Thoracic aorta (tissue), 2 donors: Measurements from ENCODE around the gene TENM3. TPM values are rescaled to one million over a fixed set of nuclear protein-coding genes. Genes with fewer than 3 reads are reported as not detected.

Source experiments
- ATAC-seq: fragments of 150-250 bp; one replicate; pipeline ENCODE4 v1.8.0; 2017; ENCODE audit warnings: low read depth; ENCODE audit not compliant: insufficient number of reproducible peaks, low FRiP score
- DNase-seq: peaks from one replicate; pipeline ENCODE4 v3.0.0-alpha.2; 2020; ENCODE audit warnings: low spot score
- H3K27ac ChIP-seq, 2 donors: fragments of 200-600 bp; sonication (generic); 1 replicate in 1 of 2; 2 replicates in 1 of 2; pipeline ENCODE4 v1.5.1; 2016; ENCODE audit warnings: mild to moderate bottlenecking in 2 of 2, moderate library complexity in 2 of 2
- H3K27me3 ChIP-seq: fragments of 200-600 bp; sonication (generic); replicated peaks from 2 replicates; pipeline ENCODE4 v1.6.0; 2016; ENCODE audit warnings: mild to moderate bottlenecking; ENCODE audit not compliant: insufficient read depth
- H3K36me3 ChIP-seq: fragments of 200-600 bp; sonication (generic); one replicate; pipeline ENCODE4 v1.5.1; 2016
- H3K4me1 ChIP-seq, 2 donors: fragments of 200-600 bp; sonication (generic); 1 replicate in 1 of 2; 2 replicates in 1 of 2; pipeline versions ENCODE4 v1.5.1 to v1.6.0; 2016; ENCODE audit warnings: low read depth in 2 of 2, mild to moderate bottlenecking in 1 of 2; ENCODE audit not compliant: control insufficient read depth in 1 of 2
- H3K4me3 ChIP-seq: fragments of 200-600 bp; sonication (generic); 2 replicates; pipeline ENCODE4 v1.5.1; 2016; ENCODE audit warnings: mild to moderate bottlenecking
- H3K9me3 ChIP-seq: fragments of 200-600 bp; sonication (generic); 2 replicates; pipeline ENCODE4 v1.5.1; 2016
- CTCF ChIP-seq: fragments of 200-600 bp; sonication (generic); IDR thresholded peaks from one replicate; pipeline ENCODE4 v1.5.1; 2019; ENCODE audit warnings: antibody characterized with exemption
- total RNA-seq, 2 donors: library from RNA; depleted of rRNA; stranded (reverse); fragments of >200 nt; gene quantifications; one replicate each; pipeline versions ENCODE4 v1.1.0 to v1.2.3, GENCODE V29; 2016

TENM3 gene
- total RNA-seq, 2 donors from 2014 or later = 0.68 to 8.0 TPM

GRCh38 chr4:182426901-182427300, 183.7 kb downstream of the TENM3 start:
- H3K36me3 ChIP-seq = no peaks in the 10 kb centered on the region
- ATAC-seq (no peak), DNase-seq (no peak)
- H3K27ac ChIP-seq = no peak overlapping the region
- H3K9me3 ChIP-seq = no peaks in the 10 kb centered on the region
- no peak for TF ChIP-seq CTCF
- no peaks in the 10 kb centered on the region for H3K27me3 ChIP-seq
- H3K4me1 ChIP-seq = no peaks in the 10 kb centered on the region
- no peak overlapping the region for H3K4me3 ChIP-seq

- TF ChIP-seq CTCF = no peak
- DNase-seq (no peak), ATAC-seq (no peak)
- Histone ChIP-seq H3K36me3 (no peaks in the 10 kb centered on the region), H3K4me3 (no peak overlapping the region), H3K27me3 (no peaks in the 10 kb centered on the region), H3K4me1 (no peaks in the 10 kb centered on the region), H3K9me3 (no peaks in the 10 kb centered on the region), H3K27ac (no peak overlapping the region)
Measured at GRCh38 chr4:182427554-182427953, 184.4 kb downstream of the TENM3 start.

GRCh38 chr4:182429896-182430295, 186.7 kb downstream of the TENM3 start:
- H3K36me3 ChIP-seq = no peaks in the 10 kb centered on the region
- H3K27me3 ChIP-seq = no peaks in the 10 kb centered on the region
- no peaks in the 10 kb centered on the region for H3K9me3 ChIP-seq
- no peak for TF ChIP-seq CTCF
- H3K4me3 ChIP-seq = no peak overlapping the region
- DNase-seq (no peak), ATAC-seq (no peak)
- no peak overlapping the region for H3K27ac ChIP-seq
- H3K4me1 ChIP-seq = no peaks in the 10 kb centered on the region

- Histone ChIP-seq H3K4me1 (no peaks in the 10 kb centered on the region), H3K27me3 (no peaks in the 10 kb centered on the region), H3K9me3 (no peaks in the 10 kb centered on the region), H3K27ac (no peak overlapping the region), H3K36me3 (no peaks in the 10 kb centered on the region), H3K4me3 (no peak overlapping the region)
- no peak for DNase-seq
- no peak for ATAC-seq
- TF ChIP-seq CTCF = no peak
Measured at GRCh38 chr4:182432819-182433218, 189.6 kb downstream of the TENM3 start.

GRCh38 chr4:182434720-182435119, 191.5 kb downstream of the TENM3 start:
- no peak for ATAC-seq
- Histone ChIP-seq H3K27ac (no peak overlapping the region), H3K27me3 (no peaks in the 10 kb centered on the region), H3K9me3 (no peaks in the 10 kb centered on the region), H3K4me3 (no peak overlapping the region), H3K4me1 (no peaks in the 10 kb centered on the region), H3K36me3 (no peaks in the 10 kb centered on the region)
- DNase-seq = no peak
- no peak for TF ChIP-seq CTCF
